Uterus (tissue), 4 donors: Measurements from ENCODE around the gene ARL3. TPM values are rescaled to one million over a fixed set of nuclear protein-coding genes. Genes with fewer than 3 reads are reported as not detected.

Experiments used
- DNase-seq, 2 donors: peaks; one replicate each; pipeline ENCODE4 v3.0.0-alpha.2; 2019 to 2020
- H3K27ac ChIP-seq, 2 donors: fragments of 200-600 bp; sonication (generic); 1 replicate in 1 of 2; 2 replicates in 1 of 2; pipeline ENCODE4 v1.5.1; 2016 to 2018
- H3K27me3 ChIP-seq, 2 donors: fragments of 200-600 bp; sonication (generic); one replicate each; pipeline ENCODE4 v1.5.1; 2018 to 2019; ENCODE audit warnings: control low read depth in 1 of 2
- H3K36me3 ChIP-seq, 2 donors: fragments of 200-600 bp; sonication (generic); one replicate each; pipeline ENCODE4 v1.5.1; 2019; ENCODE audit warnings: control low read depth in 1 of 2
- H3K4me1 ChIP-seq, 2 donors: fragments of 200-600 bp; sonication (generic); one replicate each; pipeline ENCODE4 v1.5.1; 2018 to 2019; ENCODE audit warnings: control low read depth in 1 of 2
- H3K4me3 ChIP-seq, 2 donors: fragments of 200-600 bp; sonication (generic); 1 replicate in 1 of 2; 2 replicates in 1 of 2; pipeline ENCODE4 v1.5.1; 2018 to 2019; ENCODE audit warnings: mild to moderate bottlenecking in 1 of 2
- H3K9me3 ChIP-seq, 2 donors: fragments of 200-600 bp; sonication (generic); one replicate each; pipeline ENCODE4 v1.5.1; 2019; ENCODE audit warnings: control low read depth in 1 of 2
- CTCF ChIP-seq, 4 experiments: fragments of 200-600 bp in 2 of 4; fragments of 450-650 bp in 2 of 4; sonication (generic) in 2 of 4; IDR thresholded peaks; one replicate each; pipeline ENCODE4 v1.5.1; 2016 to 2019; ENCODE audit warnings: antibody characterized with exemption in 4 of 4, mild to moderate bottlenecking in 2 of 4, moderate library complexity in 1 of 4
- POLR2A ChIP-seq, 2 donors: fragments of 450-650 bp; IDR thresholded peaks; one replicate each; pipeline ENCODE4 v1.6.1; 2016; ENCODE audit warnings: antibody characterized with exemption in 2 of 2, mild to moderate bottlenecking in 1 of 2, moderate library complexity in 1 of 2
- intact Hi-C: fragments of 100-400 bp; cut with DNase I; formaldehyde crosslinking; loops from one replicate; pipeline ENCODE4 v1.15.1; 2023; ENCODE audit warnings: low total_unique reads
- total RNA-seq, 4 donors: library from RNA; depleted of rRNA in 3 of 4; stranded (reverse); fragments of >200 nt in 3 of 4; gene quantifications; one replicate each; pipeline versions ENCODE4 v1.1.0 to v1.2.4, GENCODE V29; 2014 to 2023
- donor health status: DM: yes; HTN: yes; CAD: no.

ARL3 gene
- total RNA-seq, 4 donors from 2014 or later, result 7.1 to 19.9 (median 11.0) TPM

DNA sequence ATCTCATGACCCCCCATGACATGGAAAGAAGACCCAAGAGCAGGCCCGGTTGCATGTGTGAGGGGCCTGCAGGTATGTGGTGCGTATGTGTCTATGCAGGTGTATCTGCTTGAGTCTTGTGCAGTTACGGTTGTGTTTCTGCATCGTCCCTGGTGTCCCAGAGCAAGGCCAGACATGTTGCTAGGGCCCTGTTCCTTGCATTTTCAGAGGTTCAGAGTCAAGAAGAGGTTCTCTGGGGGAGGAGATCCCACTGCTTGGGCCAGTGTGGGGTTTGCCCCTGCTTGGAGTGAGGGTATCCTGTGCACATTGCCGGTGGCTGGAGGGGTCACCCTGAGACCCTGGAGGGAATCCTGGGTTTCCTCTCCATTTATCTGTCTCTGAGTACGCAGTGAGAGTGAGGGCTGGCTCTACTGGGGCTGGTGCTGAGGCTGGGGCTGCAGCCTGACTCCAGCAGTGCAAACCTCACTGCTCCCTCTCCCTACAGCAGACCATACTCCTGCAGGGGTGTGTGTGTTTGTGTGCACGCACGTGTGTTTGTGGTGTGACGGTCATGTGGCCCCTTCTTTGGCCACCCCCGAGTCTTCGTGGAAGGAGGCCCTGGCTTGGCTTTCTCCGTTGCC lies 65.8 kb downstream of the ARL3 start:
- TF ChIP-seq CTCF (IDR thresholded peaks at IDR 0.05), result no peak
- TF ChIP-seq POLR2A (IDR thresholded peaks at IDR 0.05), result no peak
- Histone ChIP-seq H3K4me1 (peaks cover 0 to 41% of the 10 kb centered on the region in 2 donors), H3K9me3 (no peaks in the 10 kb centered on the region), H3K36me3 (no peaks in the 10 kb centered on the region), H3K27me3 (no peaks in the 10 kb centered on the region), H3K27ac (peak overlapping the region; percentile 97 to 100), H3K4me3 (peak overlapping the region in 1 of 2 donors; percentile 2)
- intact Hi-C loops, result no loop called here
- DNase-seq, result no peak

DNA sequence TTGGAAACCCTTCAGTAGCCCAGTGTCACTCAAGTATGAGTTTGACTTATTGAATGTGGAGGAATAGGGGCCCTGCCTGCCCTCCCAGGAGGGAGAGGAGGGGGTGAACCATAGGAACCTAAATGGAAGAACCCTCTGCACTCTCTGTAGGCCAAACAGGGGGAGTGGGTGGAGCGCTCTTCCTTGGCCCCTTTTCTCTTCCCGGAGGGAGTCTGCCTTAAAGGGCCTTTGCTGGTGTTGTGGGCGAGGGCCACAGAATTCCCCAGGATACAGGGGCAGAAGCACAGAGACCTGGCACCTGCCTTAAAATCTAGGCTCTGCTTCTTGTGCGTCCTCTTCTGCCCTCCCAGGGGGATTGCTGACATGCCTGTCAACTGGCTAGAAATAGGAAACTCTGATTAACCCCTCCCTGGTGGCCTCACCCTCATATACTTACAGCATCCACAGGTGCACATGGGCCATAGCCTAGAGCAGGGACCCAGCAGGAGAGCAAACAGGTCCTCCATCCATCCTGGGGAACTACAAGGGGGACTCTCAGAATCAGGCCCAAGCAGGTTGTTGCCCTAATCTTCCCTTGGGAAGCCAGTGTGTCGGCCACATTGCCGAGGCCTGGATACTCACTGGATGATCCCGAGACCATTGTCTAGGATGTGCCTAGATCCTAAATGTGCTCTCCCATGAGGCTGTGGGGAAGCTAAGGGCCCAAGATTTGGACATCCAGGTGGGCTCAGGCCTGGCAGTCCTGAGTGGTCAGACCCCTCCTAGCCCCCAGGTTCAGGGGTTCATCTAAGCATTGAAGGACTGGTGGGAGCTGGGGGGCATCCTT lies 66.5 kb downstream of the ARL3 start:
- intact Hi-C loops, result no loop called here
- Histone ChIP-seq H3K27ac (peak overlapping the region; percentile 97 to 100), H3K9me3 (no peaks in the 10 kb centered on the region), H3K27me3 (no peaks in the 10 kb centered on the region), H3K36me3 (no peaks in the 10 kb centered on the region), H3K4me1 (peaks cover 0 to 41% of the 10 kb centered on the region in 2 donors), H3K4me3 (peak overlapping the region in 1 of 2 donors; percentile 54)
- no peak for DNase-seq
- TF ChIP-seq CTCF (IDR thresholded peaks at IDR 0.05) (no peak), POLR2A (IDR thresholded peaks at IDR 0.05) (no peak)

DNA sequence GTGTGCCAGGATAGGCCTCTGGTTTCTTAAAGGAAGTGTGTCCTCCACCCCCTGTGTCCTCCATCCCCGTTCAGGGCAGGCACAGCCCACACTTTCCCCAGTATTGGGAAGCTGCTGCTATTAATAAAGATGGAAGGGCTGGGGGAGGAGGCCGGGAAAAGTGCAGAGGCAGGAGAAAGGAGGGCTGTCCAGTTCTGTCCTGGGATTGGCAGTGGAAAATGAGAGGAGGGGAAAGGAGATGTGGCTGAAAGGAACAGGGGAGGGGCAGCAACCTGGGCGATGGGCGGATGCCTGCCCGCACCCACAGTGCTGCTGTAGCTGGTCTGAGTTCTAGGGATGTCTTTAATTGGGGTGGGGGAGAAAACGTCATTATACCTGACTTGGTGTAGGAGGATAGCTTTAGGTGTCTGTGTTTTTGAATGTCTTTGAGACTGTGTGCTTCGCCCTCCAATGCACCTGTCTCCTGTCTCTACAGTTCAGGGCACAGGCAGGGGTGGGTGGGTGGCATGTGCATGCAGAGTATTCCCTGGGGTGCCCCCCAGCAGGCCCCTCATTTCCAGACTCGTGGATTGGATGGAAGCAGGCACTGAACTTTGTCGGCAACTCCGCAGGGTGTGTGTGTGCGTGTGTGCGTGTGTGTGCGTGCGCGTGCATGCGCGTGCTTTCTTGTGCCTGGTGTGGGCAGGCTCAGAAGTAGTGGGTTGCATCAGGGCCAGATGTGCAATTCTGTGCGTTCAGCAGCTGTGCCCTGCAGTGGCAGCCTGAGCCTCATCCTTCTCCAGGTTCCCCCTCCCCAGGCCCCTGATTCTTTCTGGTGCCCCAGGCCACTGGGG lies 67.4 kb downstream of the ARL3 start:
- H3K4me3 ChIP-seq, result peak overlapping the region; percentile 54 to 81
- TF ChIP-seq POLR2A (IDR thresholded peaks at IDR 0.05) (no peak), CTCF (IDR thresholded peaks at IDR 0.05) (no peak)
- H3K4me1 ChIP-seq, result peaks cover 0 to 41% of the 10 kb centered on the region in 2 donors
- no peaks in the 10 kb centered on the region for H3K36me3 ChIP-seq
- H3K27me3 ChIP-seq, result no peaks in the 10 kb centered on the region
- intact Hi-C loops, result no loop called here
- peak overlapping the region; percentile 97 to 100 for H3K27ac ChIP-seq
- DNase-seq, result peak in 1 of 2 donors; percentile 51
- no peaks in the 10 kb centered on the region for H3K9me3 ChIP-seq

GRCh38 chr10:102645741-102646609 lies 68.2 kb downstream of the ARL3 start:
- Histone ChIP-seq H3K9me3 (no peaks in the 10 kb centered on the region), H3K27ac (peak overlapping the region; percentile 97 to 100), H3K36me3 (no peaks in the 10 kb centered on the region), H3K4me1 (peaks cover 0 to 36% of the 10 kb centered on the region in 2 donors), H3K27me3 (no peaks in the 10 kb centered on the region), H3K4me3 (peak overlapping the region; percentile 54 to 81)
- peak; percentile 90 to 92 for DNase-seq
- no peak for TF ChIP-seq CTCF (IDR thresholded peaks at IDR 0.05)
- TF ChIP-seq POLR2A (IDR thresholded peaks at IDR 0.05), result peak; percentile 25 to 67
- intact Hi-C loops, result no loop called here
